K562 (cell line): ENCODE measurements around the gene ZNF467. TPM values are rescaled to one million over a fixed set of nuclear protein-coding genes. Genes with fewer than 3 reads are reported as not detected.
A peak's percentile ranks its signal among the peaks of the same experiment; 100 is the strongest.

Experiments used
- ATAC-seq: fragments of 200-7000 bp; cut with Tn5 transposase; 3 replicates; pipeline ENCODE4 v1.9.1; 2020; ENCODE audit warnings: moderate library complexity
- BruUV-seq: library from RNA; stranded (reverse); fragments of 400-500 nt; replicated peaks from 2 replicates; lab custom pipeline; 2021; lab: Mats Ljungman, UMichigan
- CTCF ChIA-PET: fragments of 300-600 bp; formaldehyde crosslinking; extraction: SDS; loops from one replicate; lab custom pipeline; 2021; ENCODE audit warnings: low intra/inter-chr PET ratio; lab: Yijun Ruan, JAX
- POLR2A ChIA-PET: fragments of 300-600, 350-650 bp; sonication (Branson Sonifier 250); formaldehyde crosslinking; extraction: SDS; loops from one replicate; lab custom pipeline; 2021; ENCODE audit warnings: antibody characterized with exemption, inconsistent platforms; lab: Yijun Ruan, JAX
- DNase-seq, 4 experiments: peaks; one replicate each; pipeline versions ENCODE4 v3.0.0 to v3.0.0-alpha.2; 2011 to 2018; ENCODE audit warnings: low spot score in 3 of 4, mixed read lengths in 3 of 4; ENCODE audit errors: extremely low read depth in 1 of 4
- FAIRE-seq: peaks from 2 replicates; lab custom pipeline; 2011; peaks lifted over from hg19 to GRCh38; lab: Jason Lieb, UNC
- H2AFZ ChIP-seq: 2 replicates; pipeline ENCODE4 v1.6.0; 2011; ENCODE audit warnings: low read depth, low read length, control low read depth, inconsistent platforms
- H3K27ac ChIP-seq: fragments of 200-600 bp; 3 replicates; pipeline ENCODE4 v1.8.0; 2011; ENCODE audit warnings: low read depth, mild to moderate bottlenecking, control low read depth, inconsistent platforms, low read length, moderate library complexity, mixed read lengths; ENCODE audit errors: extremely low read depth
- H3K27me3 ChIP-seq, 2 experiments: fragments of 300-600 bp in 1 of 2; 2 replicates in 1 of 2; 3 replicates in 1 of 2; pipeline versions ENCODE4 v1.6.0 to v1.8.0; 2011; ENCODE audit warnings: inconsistent platforms in 2 of 2, low read length in 2 of 2, mild to moderate bottlenecking in 1 of 2, mixed read lengths in 1 of 2, moderate library complexity in 1 of 2; ENCODE audit not compliant: control insufficient read depth in 2 of 2, insufficient read depth in 2 of 2
- H3K36me3 ChIP-seq: fragments of 300-600 bp; 3 replicates; pipeline ENCODE4 v1.8.0; 2011; ENCODE audit warnings: mild to moderate bottlenecking, low read length, inconsistent platforms; ENCODE audit not compliant: control insufficient read depth, insufficient read depth
- H3K4me1 ChIP-seq, 2 experiments: fragments of 200-600 bp in 1 of 2; replicated peaks in 1 of 2; 2 replicates in 1 of 2; 3 replicates in 1 of 2; pipeline versions ENCODE4 v1.5.1 to v1.8.0; 2011; ENCODE audit warnings: inconsistent platforms in 2 of 2, low read length in 2 of 2, mild to moderate bottlenecking in 1 of 2, mixed read lengths in 1 of 2, moderate library complexity in 1 of 2; ENCODE audit not compliant: control insufficient read depth in 2 of 2, insufficient read depth in 2 of 2
- H3K4me2 ChIP-seq: 2 replicates; pipeline ENCODE4 v1.6.1; 2011; ENCODE audit warnings: low read length, control low read depth, inconsistent platforms, mixed read lengths; ENCODE audit not compliant: insufficient read depth
- H3K4me3 ChIP-seq: fragments of 200-600 bp; sonication (generic), shearing (Covaris generic); 2 replicates; pipeline ENCODE4 v1.5.1; 2016; ENCODE audit warnings: control low read depth, inconsistent platforms
- H3K79me2 ChIP-seq: fragments of 200-600 bp; 3 replicates; pipeline ENCODE4 v1.8.0; 2011; ENCODE audit warnings: low read length, inconsistent platforms; ENCODE audit not compliant: control insufficient read depth, insufficient read depth
- H3K9ac ChIP-seq, 2 experiments: 2 replicates each; pipeline versions ENCODE4 v1.6.0 to v1.6.1; 2011; ENCODE audit warnings: low read depth in 2 of 2, low read length in 2 of 2, control low read depth in 1 of 2, inconsistent platforms in 1 of 2, mild to moderate bottlenecking in 1 of 2, mixed read lengths in 1 of 2; ENCODE audit not compliant: insufficient read depth in 1 of 2
- H3K9me1 ChIP-seq: one replicate; pipeline ENCODE4 v1.6.0; 2011; ENCODE audit warnings: inconsistent platforms, mild to moderate bottlenecking, low read length, moderate library complexity; ENCODE audit not compliant: control insufficient read depth, insufficient read depth
- H3K9me3 ChIP-seq: replicated peaks from 2 replicates; pipeline ENCODE4 v1.5.1; 2011; ENCODE audit warnings: low read depth, low read length, inconsistent platforms; ENCODE audit not compliant: control insufficient read depth, insufficient read depth
- H4K20me1 ChIP-seq: replicated peaks from 2 replicates; pipeline ENCODE4 v1.6.1; 2011; ENCODE audit warnings: low read length, inconsistent platforms, mixed read lengths; ENCODE audit not compliant: control insufficient read depth, insufficient read depth
- NFXL1 ChIP-seq: fragments of 450-650 bp; formaldehyde crosslinking; IDR thresholded peaks from 2 replicates; pipeline ENCODE4 v1.4.0; 2021; ENCODE audit warnings: mild to moderate bottlenecking
- POLR2G ChIP-seq: fragments of 200-400 bp; formaldehyde crosslinking; IDR thresholded peaks from 2 replicates; pipeline ENCODE4 v1.6.1; 2017; ENCODE audit warnings: low read depth, mild to moderate bottlenecking, antibody characterized with exemption, low read length, moderate library complexity
- ZNF24 ChIP-seq: fragments of 450-650 bp; IDR thresholded peaks from 2 replicates; pipeline ENCODE4 v1.6.1; 2016
- WGBS: fragments of 100-300 bp; shearing (Covaris generic); methylation state at CpG from one replicate; pipeline ENCODE4 v1.1.6; 2016; ENCODE audit warnings: low coverage, mixed read lengths; ENCODE audit not compliant: insufficient coverage; ENCODE audit errors: missing lambda C conversion rate; 5-methylcytosine and 5-hydroxymethylcytosine counted together
- in situ Hi-C: fragments of 300-500 bp; cut with MboI; formaldehyde crosslinking; loops from 4 replicates; pipeline ENCODE4 v1.15.0; 2018; ENCODE audit warnings: inconsistent platforms, mixed read lengths
- intact Hi-C: fragments of 100-400 bp; cut with micrococcal nuclease; formaldehyde crosslinking; loops from 2 replicates; pipeline ENCODE4 v1.14.2; 2022
- polyA plus RNA-seq, 8 experiments: library from polyadenylated mRNA; depleted of rRNA in 4 of 8; stranded (reverse) in 5 of 8; unstranded in 3 of 8; fragments of >200 nt; fragmentation: Nextera tagmentation in 2 of 8; fragmentation: Illumina TruSeq in 1 of 8; extraction: Ambion mirVana in 2 of 8; extraction: Trizol in 1 of 8; gene quantifications; 2 replicates each; pipeline versions ENCODE4 v1.2.1 to v1.2.3, GENCODE V29; 2011 to 2014; ENCODE audit warnings: inconsistent platforms in 1 of 8, missing spikeins in 1 of 8
- total RNA-seq, 7 experiments: library from RNA; depleted of rRNA in 6 of 7; stranded (reverse); fragments of >200 nt in 6 of 7; fragmentation: Illumina TruSeq in 2 of 7; extraction: Trizol in 2 of 7; gene quantifications; 2 replicates each; pipeline versions ENCODE4 v1.2.1 to v1.2.3, GENCODE V29; 2011 to 2021; ENCODE audit warnings: low replicate concordance in 1 of 7

Gene ZNF467
- total and polyA plus RNA-seq, 9 of the 15 experiments (the other 6 are each of a cell fraction or from before 2014, with no cell fraction given): 0.32 to 14.2 (median 1.7) TPM

- H3K4me1 ChIP-seq: peaks cover 2 to 21% of the 10 kb centered on the region in 2 experiments; a peak in 4 of 5 replicates
- ChIA-PET POLR2A (interaction anchor here (1.0 kb wide), 1 partner anchor 87 kb away, joined by 4 read pairs; no protein-coding TSS in a partner anchor), CTCF (no interaction called here)
- H3K27me3 ChIP-seq: no peaks in the 10 kb centered on the region
- no peaks in the 10 kb centered on the region for H3K79me2 ChIP-seq
- FAIRE-seq (no peak), ATAC-seq (no peak), DNase-seq (no peak)
- H3K9me3 ChIP-seq: no peaks in the 10 kb centered on the region
- WGBS: 56% methylated on average over 6 of the region's 6 CpGs
- peaks cover 94% of the 10 kb centered on the region; the same call in 2 of the 3 replicates for H3K36me3 ChIP-seq
- H3K27ac ChIP-seq: no peak overlapping the region
- H3K4me2 ChIP-seq: no peak overlapping the region
- in situ Hi-C loops (no loop called here), intact Hi-C loops (no loop called here)
- peaks cover 3% of the 10 kb centered on the region for H3K9me1 ChIP-seq
- H4K20me1 ChIP-seq: peaks cover 4% of the 10 kb centered on the region; the same call in 1 of the 2 replicates
- no peak overlapping the region for H2AFZ ChIP-seq
- BruUV-seq: no TSS peak
- TF ChIP-seq POLR2G: peak; percentile 39; the same call in 1 of the 2 replicates
- TF ChIP-seq ZNF24: no peak
- no peak overlapping the region for H3K9ac ChIP-seq
- H3K4me3 ChIP-seq: no peak overlapping the region
Observed at GRCh38 chr7:149725916-149726315, 47.5 kb downstream of the ZNF467 start.

GRCh38 chr7:149725426-149725821, 48.0 kb downstream of the ZNF467 start:
- Histone ChIP-seq H3K27me3 (no peaks in the 10 kb centered on the region), H3K9me1 (peaks cover 3% of the 10 kb centered on the region), H3K27ac (no peak overlapping the region), H3K9me3 (no peaks in the 10 kb centered on the region), H3K4me3 (no peak overlapping the region), H2AFZ (no peak overlapping the region), H3K79me2 (no peaks in the 10 kb centered on the region), H3K4me1 (peaks cover 4 to 26% of the 10 kb centered on the region in 2 experiments; a peak in 4 of 5 replicates), H3K36me3 (peaks cover 94% of the 10 kb centered on the region; the same call in 2 of the 3 replicates), H4K20me1 (peaks cover 9% of the 10 kb centered on the region), H3K9ac (peak overlapping the region in 1 of 2 experiments; percentile 3; a peak in 1 of 4 replicates), H3K4me2 (no peak overlapping the region)
- POLR2A ChIA-PET: interaction anchor here (0.8 to 1.3 kb wide), 4 partner anchors 10 to 87 kb away, joined by 3 to 4 read pairs (median 3); no protein-coding TSS in a partner anchor
- WGBS: 87% methylated on average over 12 of the region's 12 CpGs
- FAIRE-seq (no peak), ATAC-seq (no peak), DNase-seq (no peak)
- TF ChIP-seq NFXL1 (no peak), POLR2G (peak; percentile 52)
- no TSS peak for BruUV-seq
- CTCF ChIA-PET: no interaction called here
- in situ Hi-C loops (no loop called here), intact Hi-C loops (no loop called here)
